IMR-90 (cell line): ENCODE measurements around the gene CGA.

Experiments
- BHLHE40 ChIP-seq: fragments of 150-350 bp; IDR thresholded peaks from 2 replicates; pipeline ENCODE4 v1.6.1; 2016; ENCODE audit warnings: mild to moderate bottlenecking, low read depth, low read length
- CEBPB ChIP-seq: IDR thresholded peaks from 2 replicates; pipeline ENCODE4 v1.6.1; 2012; ENCODE audit warnings: low read depth, low read length, improper control_type of control experiment
- FOS ChIP-seq: fragments of 150-350 bp; IDR thresholded peaks from 2 replicates; pipeline ENCODE4 v1.6.1; 2016; ENCODE audit warnings: low read depth, low read length
- MAFK ChIP-seq: IDR thresholded peaks from 2 replicates; pipeline ENCODE4 v1.6.1; 2012; ENCODE audit warnings: low read depth, low read length, improper control_type of control experiment
- MAZ ChIP-seq: IDR thresholded peaks from 2 replicates; pipeline ENCODE4 v1.6.1; 2012; ENCODE audit warnings: low read depth, mild to moderate bottlenecking, low read length, improper control_type of control experiment, moderate library complexity, borderline replicate concordance
- MXI1 ChIP-seq: IDR thresholded peaks from 2 replicates; pipeline ENCODE4 v1.6.1; 2012; ENCODE audit warnings: low read depth, mild to moderate bottlenecking, low read length, moderate library complexity, borderline replicate concordance
- NFE2L2 ChIP-seq: fragments of 150-350 bp; IDR thresholded peaks from 2 replicates; pipeline ENCODE4 v1.6.1; 2016; ENCODE audit warnings: low read depth, mild to moderate bottlenecking, low read length
- POLR2A ChIP-seq: IDR thresholded peaks from 2 replicates; pipeline ENCODE4 v1.6.1; 2012; ENCODE audit warnings: mild to moderate bottlenecking, low read depth, low read length
- RAD21 ChIP-seq: IDR thresholded peaks from 2 replicates; pipeline ENCODE4 v1.6.1; 2012; ENCODE audit warnings: low read length, improper control_type of control experiment
- RCOR1 ChIP-seq: IDR thresholded peaks from 2 replicates; pipeline ENCODE4 v1.6.1; 2012; ENCODE audit warnings: mild to moderate bottlenecking, low read length, improper control_type of control experiment; ENCODE audit not compliant: insufficient replicate concordance
- SMC3 ChIP-seq: fragments of 150-350 bp; IDR thresholded peaks from 2 replicates; pipeline ENCODE4 v1.6.1; 2016; ENCODE audit warnings: low read depth, mild to moderate bottlenecking, antibody characterized with exemption, low read length, moderate library complexity
- TF ChIP-seq, protein P1 (sequence below): conservative IDR thresholded peaks from 2 replicates; pipeline ENCODE4 v1.5.1; 2012; ENCODE audit warnings: mild to moderate bottlenecking, low read depth, low read length, improper control_type of control experiment
- TF ChIP-seq, protein P2 (sequence below): fragments of 150-350 bp; IDR thresholded peaks from 2 replicates; pipeline ENCODE4 v1.6.1; 2017; ENCODE audit warnings: mild to moderate bottlenecking, antibody characterized with exemption, low read length, low read depth

DNA sequence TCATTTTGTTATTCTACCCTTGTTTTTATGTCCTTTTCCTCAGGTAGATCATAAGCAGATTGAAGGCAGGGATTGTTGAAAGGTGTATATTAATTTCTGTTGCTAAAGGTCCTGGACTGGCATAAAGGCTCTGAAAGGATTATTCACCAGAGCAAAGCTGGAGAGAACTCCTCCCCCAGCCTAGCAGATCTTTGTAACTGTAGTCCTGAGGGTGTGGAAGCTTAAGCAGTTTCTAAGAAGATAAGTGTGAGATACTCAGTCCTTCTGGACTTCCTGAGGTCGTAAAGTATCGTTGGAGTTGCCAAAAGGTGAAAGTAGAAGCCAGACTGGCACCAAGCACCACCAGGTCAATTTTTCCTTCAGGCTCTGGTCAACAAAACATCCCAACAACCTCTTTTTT, 24.2 kb downstream of the CGA start:
- no peak for TF ChIP-seq FOS
- no peak for TF ChIP-seq CEBPB
- TF ChIP-seq, protein P1, sequence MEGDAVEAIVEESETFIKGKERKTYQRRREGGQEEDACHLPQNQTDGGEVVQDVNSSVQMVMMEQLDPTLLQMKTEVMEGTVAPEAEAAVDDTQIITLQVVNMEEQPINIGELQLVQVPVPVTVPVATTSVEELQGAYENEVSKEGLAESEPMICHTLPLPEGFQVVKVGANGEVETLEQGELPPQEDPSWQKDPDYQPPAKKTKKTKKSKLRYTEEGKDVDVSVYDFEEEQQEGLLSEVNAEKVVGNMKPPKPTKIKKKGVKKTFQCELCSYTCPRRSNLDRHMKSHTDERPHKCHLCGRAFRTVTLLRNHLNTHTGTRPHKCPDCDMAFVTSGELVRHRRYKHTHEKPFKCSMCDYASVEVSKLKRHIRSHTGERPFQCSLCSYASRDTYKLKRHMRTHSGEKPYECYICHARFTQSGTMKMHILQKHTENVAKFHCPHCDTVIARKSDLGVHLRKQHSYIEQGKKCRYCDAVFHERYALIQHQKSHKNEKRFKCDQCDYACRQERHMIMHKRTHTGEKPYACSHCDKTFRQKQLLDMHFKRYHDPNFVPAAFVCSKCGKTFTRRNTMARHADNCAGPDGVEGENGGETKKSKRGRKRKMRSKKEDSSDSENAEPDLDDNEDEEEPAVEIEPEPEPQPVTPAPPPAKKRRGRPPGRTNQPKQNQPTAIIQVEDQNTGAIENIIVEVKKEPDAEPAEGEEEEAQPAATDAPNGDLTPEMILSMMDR = no peak
- no peak for TF ChIP-seq RAD21
- no peak for TF ChIP-seq POLR2A
- TF ChIP-seq RCOR1 = no peak
- no peak for TF ChIP-seq BHLHE40
- TF ChIP-seq MAZ = no peak
- no peak for TF ChIP-seq MXI1
- no peak for TF ChIP-seq NFE2L2
- TF ChIP-seq, protein P2, sequence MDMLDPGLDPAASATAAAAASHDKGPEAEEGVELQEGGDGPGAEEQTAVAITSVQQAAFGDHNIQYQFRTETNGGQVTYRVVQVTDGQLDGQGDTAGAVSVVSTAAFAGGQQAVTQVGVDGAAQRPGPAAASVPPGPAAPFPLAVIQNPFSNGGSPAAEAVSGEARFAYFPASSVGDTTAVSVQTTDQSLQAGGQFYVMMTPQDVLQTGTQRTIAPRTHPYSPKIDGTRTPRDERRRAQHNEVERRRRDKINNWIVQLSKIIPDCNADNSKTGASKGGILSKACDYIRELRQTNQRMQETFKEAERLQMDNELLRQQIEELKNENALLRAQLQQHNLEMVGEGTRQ = no peak
- TF ChIP-seq MAFK = no peak
- TF ChIP-seq SMC3 = no peak
